ENCODE data around the gene ADCY3.

The ADCY3 gene

DNA sequence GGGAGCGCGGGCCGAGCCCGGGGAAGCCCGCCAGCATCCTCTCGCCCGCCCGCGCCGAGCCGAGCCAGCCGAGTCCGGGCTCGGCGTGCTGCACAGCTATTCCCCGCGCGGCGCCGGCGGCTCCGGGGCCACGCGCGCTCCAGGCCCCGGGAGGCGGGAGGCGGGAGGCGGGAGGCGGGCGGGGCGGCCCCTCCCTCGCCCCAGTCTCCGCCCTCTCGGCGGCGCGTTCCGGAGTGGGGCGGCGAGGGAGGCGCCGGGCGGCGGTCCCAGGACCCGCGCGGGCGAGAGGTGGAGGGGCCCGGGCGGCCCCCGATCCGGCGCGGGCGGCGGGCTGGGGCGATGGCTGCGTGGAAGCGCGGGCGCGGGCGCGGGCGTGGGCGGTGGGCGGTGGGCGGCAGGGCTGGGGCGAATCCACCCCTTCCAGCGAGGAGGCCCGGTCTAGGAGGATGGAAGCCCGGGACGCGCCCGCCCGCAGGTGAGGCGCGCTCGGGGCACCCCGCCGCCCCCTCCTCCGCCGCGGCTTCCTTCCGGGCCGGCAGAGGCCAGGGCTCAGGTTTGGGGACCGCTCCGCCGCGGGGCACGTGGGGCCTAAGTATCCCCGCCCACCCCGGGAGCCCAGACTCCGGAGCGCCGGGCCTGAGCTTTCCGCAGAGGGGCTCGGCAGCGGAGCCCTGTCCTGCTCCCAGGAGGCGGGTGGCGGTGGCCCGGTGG, at the start of gene ADCY3:
TSS of gene ADCY3 (minus strand) at position 140 of the 711 bp plus-strand sequence. CDS start 1,250 bp downstream, outside the sequence.
- DNase-seq (ENCODE audit: low read depth): no peak

DNA sequence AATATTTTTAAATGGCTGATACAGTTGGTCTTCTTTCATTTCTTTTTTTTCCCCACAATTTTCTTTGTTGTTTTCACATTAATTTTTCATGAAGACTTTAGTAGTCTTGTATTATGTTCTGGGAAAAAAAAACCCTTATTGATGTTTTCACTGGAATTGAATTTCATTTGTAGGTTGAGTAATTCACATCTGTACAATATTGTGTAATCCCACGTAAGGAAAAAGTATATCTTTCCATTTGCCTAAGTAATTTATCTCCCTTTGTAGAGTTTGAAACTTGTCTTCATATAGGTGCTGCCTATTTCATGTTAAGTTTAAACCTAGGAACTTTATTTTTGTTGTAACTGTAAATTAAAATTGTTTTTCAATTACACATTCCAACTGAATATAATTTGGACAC, 49.7 kb upstream of the ADCY3 start:
- no peak for DNase-seq (ENCODE audit: low read depth)

- DNase-seq (ENCODE audit: low read depth): no peak
Observed at GRCh38 chr2:24961903-24962302, 41.9 kb upstream of the ADCY3 start.

- no peak for DNase-seq (ENCODE audit: low read depth)
Observed at GRCh38 chr2:24959761-24960160, 39.7 kb upstream of the ADCY3 start.

- no peak for DNase-seq (ENCODE audit: low read depth)
Observed at GRCh38 chr2:24958411-24958935, 38.4 kb upstream of the ADCY3 start.

DNA sequence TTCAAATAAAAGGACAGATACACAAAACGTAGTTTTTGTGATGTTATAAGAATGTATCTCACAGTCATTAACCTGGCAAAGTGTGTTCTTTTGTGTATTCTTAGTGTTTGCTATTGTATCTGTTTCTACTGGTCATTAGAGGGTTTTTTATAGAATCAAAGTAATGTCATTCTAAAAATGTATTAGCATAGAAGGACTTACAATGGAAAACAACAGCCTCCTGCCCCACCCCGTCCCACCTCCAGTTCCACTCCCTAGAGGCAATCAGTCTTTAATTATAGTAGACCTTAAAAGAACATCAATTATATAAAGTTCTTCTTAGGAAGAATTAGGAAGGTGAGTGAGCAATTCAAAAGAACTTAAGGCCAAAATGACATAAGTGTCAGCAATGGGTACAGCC, 37.9 kb upstream of the ADCY3 start:
- DNase-seq (ENCODE audit: low read depth): no peak

DNA sequence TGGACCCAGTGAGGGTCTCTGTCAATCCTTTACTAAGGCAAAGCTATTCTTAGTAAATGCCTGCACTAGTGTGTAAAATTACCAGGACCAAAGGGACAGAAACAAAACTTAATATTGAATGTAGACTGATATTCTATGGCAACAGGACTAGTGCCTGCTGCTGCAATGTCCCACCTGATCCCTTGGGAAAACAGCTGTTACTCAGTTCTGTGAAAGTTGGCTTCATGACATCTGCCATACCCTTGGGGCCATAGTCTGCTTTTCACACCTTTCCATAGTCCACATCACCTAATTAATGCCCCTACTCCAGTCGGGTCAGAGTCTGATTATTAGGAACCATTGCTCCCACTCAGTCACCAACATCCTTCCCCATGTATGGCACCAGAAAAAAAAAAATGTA, 37.2 kb upstream of the ADCY3 start:
- no peak for DNase-seq (ENCODE audit: low read depth)

DNA sequence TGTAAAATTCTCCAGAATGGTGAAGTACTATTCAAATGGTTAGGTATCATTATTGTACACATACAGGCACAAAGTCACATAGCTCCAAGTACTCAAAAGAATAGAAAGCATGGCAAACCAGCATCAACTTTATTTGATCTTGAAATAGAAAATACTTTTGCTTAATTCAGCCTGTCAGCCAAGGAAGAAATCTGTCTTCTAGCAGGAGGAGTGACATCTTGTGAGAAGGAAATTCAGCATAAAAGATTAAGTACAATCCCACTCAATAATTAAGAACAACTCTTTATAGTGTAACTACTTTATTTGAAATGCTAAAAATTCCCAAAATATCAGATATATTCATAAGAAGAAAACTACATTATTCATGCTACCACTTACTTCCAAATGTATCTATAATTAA, 35.9 kb upstream of the ADCY3 start:
- DNase-seq (ENCODE audit: low read depth): no peak

DNA sequence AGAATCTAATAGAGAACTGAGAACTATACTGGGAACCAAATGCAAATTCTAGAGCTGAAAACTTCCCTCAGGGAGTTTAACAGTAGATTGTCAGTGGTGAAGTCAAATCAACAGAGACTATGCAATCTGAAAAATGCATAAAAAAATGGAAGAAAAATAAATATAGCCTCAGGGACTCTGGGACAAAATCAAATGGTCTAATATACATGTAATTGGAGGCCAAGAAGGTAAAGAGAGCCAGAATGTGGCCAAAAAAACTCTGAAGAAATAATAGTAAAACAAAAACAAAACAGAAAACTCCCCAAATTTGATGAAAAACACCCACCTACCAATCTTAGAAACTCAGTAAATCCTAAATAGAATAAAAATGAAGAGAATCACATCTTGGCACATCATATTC, 35.2 kb upstream of the ADCY3 start:
- DNase-seq (ENCODE audit: low read depth): no peak

DNA sequence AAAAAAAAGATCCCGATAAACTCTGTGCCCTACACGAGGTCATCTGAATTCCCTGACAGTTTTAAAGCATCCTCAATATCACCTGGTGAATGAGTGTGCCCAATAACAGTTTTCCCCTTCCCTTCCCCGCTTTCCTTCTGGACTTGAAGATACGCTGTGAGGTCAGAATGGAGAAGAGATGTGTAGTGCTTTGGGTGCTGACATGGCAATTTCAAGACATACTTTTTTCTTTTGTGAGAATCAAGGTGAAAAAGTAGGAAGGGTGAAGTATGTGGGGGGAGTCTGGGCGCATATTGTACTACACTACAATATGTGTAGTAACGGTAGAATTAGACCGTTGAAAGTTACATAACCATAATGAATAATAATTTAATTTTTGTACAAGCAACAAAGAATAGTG, 30.1 kb upstream of the ADCY3 start:
- no peak for DNase-seq (ENCODE audit: low read depth)

DNA sequence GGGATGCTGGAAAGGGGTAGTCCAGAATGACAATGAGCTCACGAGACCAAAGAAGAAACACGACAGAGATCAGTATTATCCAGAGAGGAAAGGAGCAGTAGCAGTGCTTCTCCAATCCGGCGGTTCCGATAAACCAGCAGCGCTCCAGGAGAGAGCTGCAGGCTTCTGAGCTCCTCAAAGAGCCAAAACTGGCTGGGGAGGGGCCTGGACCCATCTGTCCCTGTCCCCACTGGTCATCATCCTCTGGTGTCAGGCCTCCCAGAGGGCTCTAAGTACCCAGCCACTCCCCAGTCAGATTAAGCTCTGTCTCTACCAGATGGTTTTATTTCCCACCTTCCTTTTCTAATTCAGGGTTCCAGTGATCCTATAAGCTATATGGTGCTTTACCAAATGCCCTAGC, 28.5 kb upstream of the ADCY3 start:
- no peak for DNase-seq (ENCODE audit: low read depth)

DNA sequence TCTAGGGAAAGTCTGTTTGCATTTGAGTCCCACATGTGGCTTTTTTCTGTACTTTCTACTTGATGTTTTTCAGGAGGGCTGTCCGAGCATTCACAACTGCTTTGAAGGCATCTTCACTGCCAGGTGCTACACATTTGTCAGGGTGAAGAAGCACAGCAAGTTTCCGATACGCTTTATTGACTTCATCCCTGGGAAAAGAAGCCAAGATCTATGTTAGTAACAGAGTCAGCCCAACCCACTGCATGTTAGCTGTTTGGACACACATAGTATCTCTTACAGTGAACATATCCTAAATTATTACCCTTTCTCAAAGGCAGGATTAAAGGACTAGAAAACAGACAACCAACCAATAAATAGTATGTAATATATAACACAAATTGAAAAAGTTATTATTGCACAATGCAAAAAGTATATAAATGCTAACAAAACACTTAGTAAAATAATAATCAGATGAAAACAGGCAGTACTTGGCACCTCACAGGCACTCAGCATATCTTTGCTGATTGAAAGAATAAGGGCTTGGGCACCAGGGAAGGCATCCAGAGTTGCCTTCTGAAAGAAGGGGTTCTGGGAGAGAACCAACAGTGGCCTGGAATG, 27.6 kb upstream of the ADCY3 start:
- no peak for DNase-seq (ENCODE audit: low read depth)

DNA sequence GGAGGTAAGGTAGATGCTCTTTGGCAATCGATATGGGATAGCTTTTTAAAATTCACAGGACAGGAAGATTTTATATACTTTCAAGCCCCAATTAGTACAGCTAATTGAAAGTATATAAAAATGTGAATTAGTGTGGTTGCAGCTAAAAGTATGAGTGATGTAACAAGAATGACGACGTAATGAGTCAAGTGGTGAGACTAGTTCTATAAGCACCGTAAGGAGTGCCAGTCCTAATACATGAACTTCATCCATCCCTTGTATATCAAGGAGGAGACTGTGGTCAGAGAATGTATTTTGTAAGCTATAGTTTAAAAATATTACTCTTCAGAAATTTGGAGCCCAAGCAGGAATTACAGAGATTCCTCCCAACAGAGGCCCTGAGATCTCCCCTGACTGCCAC, 25.9 kb upstream of the ADCY3 start:
- no peak for DNase-seq (ENCODE audit: low read depth)

- no peak for DNase-seq (ENCODE audit: low read depth)
Observed at GRCh38 chr2:24943427-24944053, 23.5 kb upstream of the ADCY3 start.

DNA sequence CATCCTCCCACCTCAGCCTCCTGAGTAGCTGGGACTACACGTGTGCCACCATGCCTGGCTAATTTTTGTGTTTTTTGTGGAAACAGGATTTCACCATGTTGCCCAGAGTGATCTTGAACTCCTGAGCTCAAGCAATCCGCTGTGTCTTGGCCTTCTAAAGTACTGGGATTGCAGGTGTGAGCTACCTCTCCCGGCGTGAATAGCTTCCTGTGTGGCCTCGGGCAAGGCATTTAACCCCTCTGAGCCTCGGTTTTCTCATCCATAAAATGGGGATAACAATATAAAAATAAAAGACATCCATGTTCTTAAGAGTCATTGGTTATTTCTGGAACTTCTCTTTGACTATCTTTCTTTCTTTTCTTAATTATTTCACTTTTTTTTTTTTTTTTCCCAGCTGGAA, 19.3 kb upstream of the ADCY3 start:
- DNase-seq (ENCODE audit: low read depth): no peak

DNA sequence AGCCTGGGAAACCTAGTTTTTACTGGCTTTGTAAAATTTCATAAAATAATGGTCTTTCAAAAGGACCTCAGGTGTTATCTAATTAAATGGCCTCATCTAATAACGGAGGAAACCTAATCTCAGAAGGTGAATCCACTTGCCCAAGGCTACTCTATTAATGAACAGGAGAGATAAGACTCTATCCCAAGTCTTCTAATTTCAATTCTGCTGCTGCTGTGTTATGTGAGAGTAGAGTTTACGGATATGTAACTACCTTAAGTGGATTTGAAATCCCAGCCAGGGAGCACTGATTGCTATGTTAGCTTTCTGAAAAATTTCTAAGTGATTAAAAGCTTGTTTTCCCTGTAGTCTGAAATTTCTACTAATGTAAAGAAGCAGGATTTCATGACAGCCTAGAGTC, 17.2 kb upstream of the ADCY3 start:
- no peak for DNase-seq (ENCODE audit: low read depth)

GRCh38 chr2:24935145-24935544, 15.1 kb upstream of the ADCY3 start:
- no peak for DNase-seq (ENCODE audit: low read depth)

GRCh38 chr2:24932715-24933114, 12.7 kb upstream of the ADCY3 start:
- DNase-seq (ENCODE audit: low read depth): no peak

DNA sequence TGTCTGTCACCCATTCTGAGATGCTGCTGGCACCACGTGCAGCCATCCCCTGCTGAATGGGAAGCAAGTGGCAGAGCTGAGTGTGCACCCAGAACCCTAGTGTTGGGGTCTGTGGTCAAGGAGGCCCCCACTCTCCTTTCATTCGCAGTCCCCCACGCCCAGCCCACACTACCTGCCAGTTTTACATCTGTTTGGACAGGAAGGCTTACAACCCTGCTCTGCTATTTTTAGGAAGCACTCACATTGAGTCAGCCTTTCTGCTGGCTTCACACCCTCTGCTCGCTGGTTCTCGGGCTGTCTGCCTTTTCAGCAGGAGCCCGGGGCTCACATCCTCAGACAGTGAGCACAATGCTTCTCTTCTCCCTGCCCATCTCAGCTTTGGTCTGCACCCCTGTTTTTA, 10.7 kb upstream of the ADCY3 start:
- DNase-seq (ENCODE audit: low read depth): no peak

DNA sequence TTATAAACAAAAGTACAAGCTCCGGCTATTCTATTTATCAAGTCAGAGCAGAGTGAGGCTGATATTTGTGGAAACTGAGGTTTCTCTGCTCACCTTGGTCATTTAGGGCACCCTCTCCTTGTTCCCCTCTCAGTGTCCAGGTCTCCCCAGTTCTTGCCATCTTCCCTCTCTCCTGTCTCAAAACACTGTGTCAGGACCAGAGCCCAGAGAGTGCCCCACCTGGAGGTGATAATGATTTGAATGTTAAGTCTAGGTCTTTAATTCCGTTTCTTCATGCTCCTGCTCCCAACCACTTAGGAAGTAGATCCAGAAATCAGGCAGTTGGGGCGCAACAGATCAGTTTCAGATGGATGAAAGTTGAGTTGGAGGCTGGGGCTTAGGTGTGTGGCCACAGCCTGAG, 9.2 kb upstream of the ADCY3 start:
- no peak for DNase-seq (ENCODE audit: low read depth)

DNA sequence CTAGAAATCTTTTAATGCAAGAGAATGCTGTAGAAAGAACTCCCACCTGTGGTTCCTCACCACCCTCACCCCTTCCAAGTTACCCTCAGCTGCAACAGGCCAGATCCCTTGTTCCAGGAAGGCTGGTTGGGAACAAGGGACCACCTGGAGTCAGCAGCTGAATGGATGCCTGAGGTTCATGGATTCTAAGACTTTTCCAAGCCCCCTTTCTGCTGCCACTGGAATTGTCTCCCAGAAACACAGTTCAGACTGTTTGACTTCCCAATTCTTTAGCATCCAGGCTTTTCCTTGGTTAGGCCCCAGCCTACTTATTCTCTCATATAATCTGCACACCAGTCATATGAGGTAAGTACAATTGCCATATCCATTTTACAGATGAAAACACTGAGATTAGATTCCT, 8.0 kb upstream of the ADCY3 start:
- no peak for DNase-seq (ENCODE audit: low read depth)

DNA sequence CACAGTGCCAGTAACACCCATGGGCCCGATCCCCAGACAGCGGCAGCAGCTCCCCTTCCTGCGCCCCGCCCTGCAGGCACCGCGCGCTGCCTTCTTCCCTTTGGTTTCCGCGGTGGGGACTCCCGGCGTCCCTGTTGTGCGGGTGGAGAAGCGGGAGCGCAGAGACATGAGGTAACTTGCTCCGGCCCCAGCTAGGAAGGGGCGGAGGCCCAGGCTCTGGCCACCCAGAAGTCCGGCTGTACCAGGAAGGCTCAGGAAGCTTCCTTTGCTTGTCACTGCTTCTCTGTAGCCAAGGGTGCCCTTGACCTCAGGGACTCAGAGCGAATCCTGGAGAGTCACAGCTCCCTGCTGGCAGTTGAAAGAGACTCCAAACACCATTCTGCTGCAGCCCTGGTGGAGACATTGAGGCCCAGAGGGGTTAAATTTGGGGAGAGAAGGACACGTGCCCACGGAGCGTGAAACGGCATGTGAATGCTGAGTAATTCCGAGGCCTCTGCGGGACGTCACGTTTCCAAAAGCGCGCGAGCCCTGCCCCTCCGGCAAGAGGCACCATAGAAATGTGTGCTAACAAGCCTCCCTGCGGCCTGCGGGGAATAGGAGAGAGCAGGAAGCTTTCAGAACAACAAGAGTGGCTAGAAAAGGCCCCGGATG, 6.7 kb upstream of the ADCY3 start:
- peak; percentile 49 for DNase-seq (ENCODE audit: low read depth)

DNA sequence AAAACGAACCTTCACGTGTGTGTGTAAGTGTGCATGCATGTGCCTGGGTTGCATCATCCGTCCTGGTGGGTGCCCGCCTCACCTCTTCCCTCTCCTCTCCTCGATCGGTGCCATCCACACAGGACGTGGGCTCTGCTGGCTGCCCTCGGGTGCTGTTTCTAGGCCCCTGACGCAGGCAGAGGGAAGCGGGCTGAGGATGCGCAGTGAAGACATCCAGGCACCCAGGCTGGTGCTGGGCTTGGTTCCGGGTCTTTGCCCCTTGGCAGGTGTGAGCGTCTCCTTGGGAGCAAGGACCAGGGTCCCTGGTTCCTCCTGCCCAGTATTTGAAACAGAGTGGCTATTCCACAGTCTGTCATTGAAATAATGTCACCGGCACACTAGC, 6.2 kb upstream of the ADCY3 start:
- no peak for DNase-seq (ENCODE audit: low read depth)

Data from stromal cell of bone marrow (primary cell).